ENCODE measurements around the gene DCDC1. TPM values are rescaled to one million over a fixed set of nuclear protein-coding genes. Genes with fewer than 3 reads are reported as not detected.

The DCDC1 gene
- total RNA-seq, 2 experiments from 2014 or later: 0.13 TPM; not detected in 1

DNA sequence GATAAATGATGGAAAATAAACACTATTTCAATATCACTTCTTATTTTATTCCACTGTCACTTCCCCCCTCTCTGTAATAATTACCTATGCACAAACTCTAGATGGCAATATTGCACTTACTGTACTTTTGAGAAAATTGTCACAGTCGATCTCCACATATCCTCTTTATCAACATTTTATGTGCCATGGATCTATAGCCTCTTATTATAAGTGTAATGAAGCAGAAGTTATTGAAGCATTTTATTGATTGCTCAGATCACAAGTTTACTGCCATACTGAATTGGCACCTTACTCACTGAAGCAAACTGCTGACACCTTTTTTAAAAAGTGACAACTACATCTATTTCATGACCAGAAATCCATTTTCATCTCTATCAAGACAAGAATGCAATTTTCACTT lies 133.4 kb downstream of the DCDC1 start:
- DNase-seq (ENCODE audit: low spot score): peak; percentile 8
- Histone ChIP-seq H3K9me3 (ENCODE audit: low read length) (no peaks in the 10 kb centered on the region), H3K27ac (ENCODE audit: low read depth, low read length, poor library complexity, severe bottlenecking) (no peak overlapping the region), H4K20me1 (ENCODE audit: insufficient read depth, low read length) (no peaks in the 10 kb centered on the region), H3K79me2 (ENCODE audit: insufficient read depth, low read depth, low read length) (no peaks in the 10 kb centered on the region), H3K4me1 (ENCODE audit: insufficient read depth, low read length, poor library complexity, severe bottlenecking) (no peaks in the 10 kb centered on the region), H3K4me3 (ENCODE audit: low read depth, low read length, poor library complexity, severe bottlenecking) (no peak overlapping the region), H3K9me2 (ENCODE audit: insufficient read depth, low read length) (no peaks in the 10 kb centered on the region), H2AFZ (ENCODE audit: low read length) (no peak overlapping the region), H3K4me2 (ENCODE audit: low read length) (no peak overlapping the region), H3K36me3 (ENCODE audit: insufficient read depth, low read length) (no peaks in the 10 kb centered on the region)
- no TSS peak for BruUV-seq (replicated peaks)
- POLR2A ChIA-PET: no interaction called here
- TF ChIP-seq EZH2phosphoT487 (IDR thresholded peaks at IDR 0.05; ENCODE audit: borderline replicate concordance, low read depth, low read length): no peak
- TF ChIP-seq, protein P1, sequence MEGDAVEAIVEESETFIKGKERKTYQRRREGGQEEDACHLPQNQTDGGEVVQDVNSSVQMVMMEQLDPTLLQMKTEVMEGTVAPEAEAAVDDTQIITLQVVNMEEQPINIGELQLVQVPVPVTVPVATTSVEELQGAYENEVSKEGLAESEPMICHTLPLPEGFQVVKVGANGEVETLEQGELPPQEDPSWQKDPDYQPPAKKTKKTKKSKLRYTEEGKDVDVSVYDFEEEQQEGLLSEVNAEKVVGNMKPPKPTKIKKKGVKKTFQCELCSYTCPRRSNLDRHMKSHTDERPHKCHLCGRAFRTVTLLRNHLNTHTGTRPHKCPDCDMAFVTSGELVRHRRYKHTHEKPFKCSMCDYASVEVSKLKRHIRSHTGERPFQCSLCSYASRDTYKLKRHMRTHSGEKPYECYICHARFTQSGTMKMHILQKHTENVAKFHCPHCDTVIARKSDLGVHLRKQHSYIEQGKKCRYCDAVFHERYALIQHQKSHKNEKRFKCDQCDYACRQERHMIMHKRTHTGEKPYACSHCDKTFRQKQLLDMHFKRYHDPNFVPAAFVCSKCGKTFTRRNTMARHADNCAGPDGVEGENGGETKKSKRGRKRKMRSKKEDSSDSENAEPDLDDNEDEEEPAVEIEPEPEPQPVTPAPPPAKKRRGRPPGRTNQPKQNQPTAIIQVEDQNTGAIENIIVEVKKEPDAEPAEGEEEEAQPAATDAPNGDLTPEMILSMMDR (conservative IDR thresholded peaks at IDR 0.05; ENCODE audit: low read length): peak; percentile 73
- CTCF ChIA-PET (ENCODE audit: unreplicated experiment): no interaction called here
- intact Hi-C loops (cut with micrococcal nuclease; ENCODE audit: unreplicated experiment): loop anchor here (5.0 to 10.0 kb wide), 2 partner anchors 636 to 719 kb away; no protein-coding TSS in a partner anchor

DNA sequence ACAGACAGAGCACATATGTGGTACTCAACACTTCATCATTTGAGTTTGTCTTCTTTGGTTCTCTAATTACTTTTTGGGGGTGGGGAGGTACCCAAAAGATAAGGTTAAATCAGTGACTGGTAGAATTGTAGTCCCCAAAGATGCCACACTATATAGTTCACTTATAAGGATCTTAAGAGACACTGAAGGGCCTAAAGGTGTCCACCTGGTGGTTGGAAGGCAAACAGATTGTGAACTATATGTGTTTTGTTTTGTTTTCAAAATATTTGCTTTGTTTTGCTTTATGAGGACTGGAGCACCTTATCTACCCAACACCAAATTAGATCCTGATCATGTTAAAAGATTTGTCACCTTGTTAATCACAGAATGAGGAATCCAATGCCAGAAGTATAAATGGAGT lies 136.1 kb downstream of the DCDC1 start:
- Histone ChIP-seq H3K27ac (ENCODE audit: low read depth, low read length, poor library complexity, severe bottlenecking) (no peak overlapping the region), H3K4me3 (ENCODE audit: low read depth, low read length, poor library complexity, severe bottlenecking) (no peak overlapping the region), H3K36me3 (ENCODE audit: insufficient read depth, low read length) (no peaks in the 10 kb centered on the region), H3K79me2 (ENCODE audit: insufficient read depth, low read depth, low read length) (no peaks in the 10 kb centered on the region), H2AFZ (ENCODE audit: low read length) (no peak overlapping the region), H3K9me2 (ENCODE audit: insufficient read depth, low read length) (no peaks in the 10 kb centered on the region), H3K4me2 (ENCODE audit: low read length) (no peak overlapping the region), H3K4me1 (ENCODE audit: insufficient read depth, low read length, poor library complexity, severe bottlenecking) (no peaks in the 10 kb centered on the region), H3K9me3 (ENCODE audit: low read length) (no peaks in the 10 kb centered on the region), H4K20me1 (ENCODE audit: insufficient read depth, low read length) (no peaks in the 10 kb centered on the region)
- BruUV-seq (replicated peaks): no TSS peak
- intact Hi-C loops (cut with micrococcal nuclease; ENCODE audit: unreplicated experiment): loop anchor here (10.0 kb wide), 1 partner anchor 721 kb away; no protein-coding TSS in a partner anchor
- POLR2A ChIA-PET: interaction anchor here (0.7 kb wide), 1 partner anchor 710 kb away, joined by 3 read pairs; no protein-coding TSS in a partner anchor
- CTCF ChIA-PET (ENCODE audit: unreplicated experiment): no interaction called here
- DNase-seq (ENCODE audit: low spot score): no peak
- TF ChIP-seq EZH2phosphoT487 (IDR thresholded peaks at IDR 0.05; ENCODE audit: borderline replicate concordance, low read depth, low read length): no peak
- TF ChIP-seq, protein P1 (conservative IDR thresholded peaks at IDR 0.05; ENCODE audit: low read length): peak; percentile 48

DNA sequence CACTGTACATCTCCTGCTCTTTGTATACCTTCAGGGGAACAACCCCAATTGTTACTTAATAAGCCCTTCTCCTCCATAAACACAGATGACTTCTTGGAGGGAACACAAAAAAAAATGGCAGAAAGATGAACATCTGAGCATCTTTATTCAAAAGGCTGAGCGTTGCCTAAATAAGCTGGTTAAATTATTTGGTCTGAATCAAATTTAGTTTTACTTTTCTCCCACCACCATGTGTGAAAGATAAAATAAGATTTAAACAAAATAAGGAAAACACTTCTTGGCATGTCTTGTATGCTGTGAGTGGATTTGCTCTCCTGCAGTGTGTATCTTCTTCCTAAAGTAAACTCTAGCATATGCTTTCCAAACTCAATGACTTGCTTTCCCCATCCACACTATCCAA lies 137.9 kb downstream of the DCDC1 start:
- no peak overlapping the region for H3K4me2 ChIP-seq (ENCODE audit: low read length)
- no peaks in the 10 kb centered on the region for H3K36me3 ChIP-seq (ENCODE audit: insufficient read depth, low read length)
- no peaks in the 10 kb centered on the region for H4K20me1 ChIP-seq (ENCODE audit: insufficient read depth, low read length)
- ChIA-PET CTCF (ENCODE audit: unreplicated experiment) (no interaction called here), POLR2A (no interaction called here)
- no peaks in the 10 kb centered on the region for H3K9me3 ChIP-seq (ENCODE audit: low read length)
- intact Hi-C loops (cut with micrococcal nuclease; ENCODE audit: unreplicated experiment): loop anchor here (10.0 kb wide), 1 partner anchor 723 kb away; no protein-coding TSS in a partner anchor
- BruUV-seq (replicated peaks): no TSS peak
- no peak overlapping the region for H2AFZ ChIP-seq (ENCODE audit: low read length)
- no peak overlapping the region for H3K4me3 ChIP-seq (ENCODE audit: low read depth, low read length, poor library complexity, severe bottlenecking)
- TF ChIP-seq, protein P1 (conservative IDR thresholded peaks at IDR 0.05; ENCODE audit: low read length): no peak
- TF ChIP-seq EZH2phosphoT487 (IDR thresholded peaks at IDR 0.05; ENCODE audit: borderline replicate concordance, low read depth, low read length): no peak
- H3K27ac ChIP-seq (ENCODE audit: low read depth, low read length, poor library complexity, severe bottlenecking): no peak overlapping the region
- H3K79me2 ChIP-seq (ENCODE audit: insufficient read depth, low read depth, low read length): no peaks in the 10 kb centered on the region
- no peaks in the 10 kb centered on the region for H3K4me1 ChIP-seq (ENCODE audit: insufficient read depth, low read length, poor library complexity, severe bottlenecking)
- no peak for DNase-seq (ENCODE audit: low spot score)
- H3K9me2 ChIP-seq (ENCODE audit: insufficient read depth, low read length): no peaks in the 10 kb centered on the region
